Keratinocyte (primary cell): Measurements from ENCODE around the gene CCDC12. TPM values are rescaled to one million over a fixed set of nuclear protein-coding genes. Genes with fewer than 3 reads are reported as not detected.

Experiments
- DNase-seq: peaks from one replicate; pipeline ENCODE4 v3.0.0-alpha.2; 2011; ENCODE audit warnings: low read depth, missing footprints, low spot score
- FAIRE-seq: peaks from 2 replicates; lab custom pipeline; 2011; peaks lifted over from hg19 to GRCh38; lab: Jason Lieb, UNC
- H2AFZ ChIP-seq: 2 replicates; pipeline ENCODE4 v1.6.0; 2012; ENCODE audit warnings: low read length, control low read depth, inconsistent platforms; ENCODE audit not compliant: control insufficient read depth
- H3K27ac ChIP-seq: 2 replicates; pipeline ENCODE4 v1.5.1; 2011; ENCODE audit warnings: low read length; ENCODE audit not compliant: control insufficient read depth, insufficient read depth
- H3K27me3 ChIP-seq: 3 replicates; pipeline ENCODE4 v1.6.0; 2011; ENCODE audit warnings: low read length; ENCODE audit not compliant: control insufficient read depth, insufficient read depth; ENCODE audit errors: extremely low read depth
- H3K36me3 ChIP-seq, 2 experiments: 2 replicates in 1 of 2; 3 replicates in 1 of 2; pipeline ENCODE4 v1.5.1; 2011; ENCODE audit warnings: low read length in 2 of 2, mild to moderate bottlenecking in 1 of 2; ENCODE audit not compliant: control insufficient read depth in 2 of 2, insufficient read depth in 2 of 2; ENCODE audit errors: extremely low read depth in 1 of 2
- H3K4me1 ChIP-seq: 3 replicates; pipeline ENCODE4 v1.5.1; 2011; ENCODE audit warnings: low read length; ENCODE audit not compliant: control insufficient read depth, insufficient read depth; ENCODE audit errors: extremely low read depth
- H3K4me2 ChIP-seq: 3 replicates; pipeline ENCODE4 v1.6.0; 2011; ENCODE audit warnings: low read depth, low read length; ENCODE audit not compliant: control insufficient read depth, insufficient read depth; ENCODE audit errors: extremely low read depth
- H3K4me3 ChIP-seq, 3 experiments: fragments of 200-600 bp in 1 of 3; sonication (generic) in 1 of 3; 2 replicates in 2 of 3; 3 replicates in 1 of 3; pipeline ENCODE4 v1.5.1; 2011 to 2016; ENCODE audit warnings: low read length in 3 of 3, mild to moderate bottlenecking in 3 of 3, control low read depth in 2 of 3, inconsistent platforms in 1 of 3, low read depth in 1 of 3, mixed read lengths in 1 of 3, mixed run types in 1 of 3, moderate library complexity in 1 of 3; ENCODE audit not compliant: control insufficient read depth in 2 of 3, insufficient read depth in 2 of 3; ENCODE audit errors: extremely low read depth in 1 of 3
- H3K79me2 ChIP-seq: 2 replicates; pipeline ENCODE4 v1.6.0; 2012; ENCODE audit warnings: low read length; ENCODE audit not compliant: control insufficient read depth, insufficient read depth
- H3K9ac ChIP-seq: 3 replicates; pipeline ENCODE4 v1.6.0; 2011; ENCODE audit warnings: low read length; ENCODE audit not compliant: control insufficient read depth, insufficient read depth; ENCODE audit errors: extremely low read depth
- H3K9me1 ChIP-seq: 3 replicates; pipeline ENCODE4 v1.6.0; 2011; ENCODE audit warnings: low read length; ENCODE audit not compliant: control insufficient read depth, insufficient read depth; ENCODE audit errors: extremely low read depth
- H3K9me3 ChIP-seq: 2 replicates; pipeline ENCODE4 v1.5.1; 2012; ENCODE audit warnings: low read depth, low read length; ENCODE audit not compliant: control insufficient read depth
- H4K20me1 ChIP-seq: 3 replicates; pipeline ENCODE4 v1.6.0; 2011; ENCODE audit warnings: low read length; ENCODE audit not compliant: control insufficient read depth, insufficient read depth; ENCODE audit errors: extremely low read depth
- CTCF ChIP-seq, 3 experiments: IDR thresholded peaks in 1 of 3; conservative IDR thresholded peaks in 1 of 3; optimal IDR thresholded peaks in 1 of 3; 2 replicates in 2 of 3; 3 replicates in 1 of 3; pipeline versions ENCODE3 to v1.5.1; 2011; ENCODE audit warnings: low read length in 3 of 3, mild to moderate bottlenecking in 3 of 3, moderate library complexity in 2 of 3, control low read depth in 1 of 3, inconsistent platforms in 1 of 3; ENCODE audit not compliant: insufficient read depth in 2 of 3; ENCODE audit errors: extremely low read depth in 1 of 3
- EZH2 ChIP-seq: IDR thresholded peaks from one replicate; pipeline ENCODE4 v1.6.1; 2012; ENCODE audit warnings: inconsistent platforms, mild to moderate bottlenecking, low read length, moderate library complexity
- dilution Hi-C: fragments of 300-500 bp; cut with MboI; formaldehyde crosslinking; loops from one replicate; pipeline ENCODE4 v1.7.0; 2020; ENCODE audit warnings: low sequenced_read_pairs; ENCODE audit not compliant: extremely low pct_ligation_motif_present
- polyA plus RNA-seq, 5 experiments: library from polyadenylated mRNA; depleted of rRNA in 3 of 5; stranded (reverse) in 3 of 5; stranded (forward) in 1 of 5; unstranded in 1 of 5; fragments of >200 nt; gene quantifications; 1 replicate in 1 of 5; 2 replicates in 3 of 5; 3 replicates in 1 of 5; pipeline versions ENCODE4 v1.2.1 to v1.2.3, GENCODE V29; 2011 to 2012; ENCODE audit warnings: missing spikeins in 2 of 5, low read depth in 1 of 5, low replicate concordance in 1 of 5

Gene CCDC12
- polyA plus RNA-seq, 1 donor (not counting 4 experiments of a cell fraction or from before 2014, with no cell fraction given): 27.5 TPM

- no peak overlapping the region for H3K27ac ChIP-seq
- no peak overlapping the region for H3K4me2 ChIP-seq
- H3K9ac ChIP-seq: no peak overlapping the region
- no peak overlapping the region for H2AFZ ChIP-seq
- dilution Hi-C loops: no loop called here
- H4K20me1 ChIP-seq: peaks cover 3% of the 10 kb centered on the region
- peaks cover 4% of the 10 kb centered on the region for H3K4me1 ChIP-seq
- H3K9me3 ChIP-seq: no peaks in the 10 kb centered on the region
- H3K4me3 ChIP-seq: no peak overlapping the region
- peaks cover 38 to 72% of the 10 kb centered on the region in 2 experiments for H3K36me3 ChIP-seq
- TF ChIP-seq EZH2: no peak
- no peak for TF ChIP-seq CTCF (optimal IDR thresholded peaks at IDR 0.05 in 1 of 3, IDR thresholded peaks at IDR 0.05 in 1 of 3, conservative IDR thresholded peaks at IDR 0.05 in 1 of 3; ENCODE audit: extremely low read depth in 1 of 3, insufficient read depth in 2 of 3, low read length in 3 of 3)
- H3K79me2 ChIP-seq: no peaks in the 10 kb centered on the region
- FAIRE-seq (no peak), DNase-seq (no peak)
- no peaks in the 10 kb centered on the region for H3K9me1 ChIP-seq
- H3K27me3 ChIP-seq: no peaks in the 10 kb centered on the region
These were observed 25.9 kb upstream of the CCDC12 start for GRCh38 chr3:47002171-47003055.

DNA sequence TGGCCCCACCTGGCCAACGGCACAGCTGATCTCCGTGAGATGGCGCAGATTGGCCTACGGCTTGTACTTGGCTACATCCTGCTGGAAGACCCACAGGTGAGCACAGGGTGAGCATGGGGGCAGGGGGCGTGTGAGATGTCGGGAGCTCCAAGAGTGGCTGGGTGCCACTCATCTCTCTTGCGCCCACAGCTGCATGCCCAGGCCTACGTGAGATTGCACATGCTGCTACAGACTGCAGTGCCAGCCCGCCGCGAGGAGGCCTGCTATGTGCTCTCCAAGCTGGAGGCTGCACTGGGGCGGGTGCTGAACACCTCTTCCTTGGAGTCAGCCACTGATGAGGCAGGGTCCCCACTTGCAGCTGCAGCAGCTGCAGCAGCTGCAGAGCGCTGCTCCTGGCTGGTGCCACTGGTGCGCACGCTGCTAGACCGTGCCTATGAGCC lies 25.2 kb upstream of the CCDC12 start:
- Histone ChIP-seq H4K20me1 (peaks cover 3% of the 10 kb centered on the region), H3K9ac (no peak overlapping the region), H3K36me3 (peaks cover 38 to 73% of the 10 kb centered on the region in 2 experiments), H3K4me2 (no peak overlapping the region), H2AFZ (no peak overlapping the region), H3K9me3 (no peaks in the 10 kb centered on the region), H3K79me2 (no peaks in the 10 kb centered on the region), H3K4me3 (no peak overlapping the region), H3K27ac (no peak overlapping the region), H3K4me1 (peaks cover 11% of the 10 kb centered on the region), H3K27me3 (no peaks in the 10 kb centered on the region), H3K9me1 (no peaks in the 10 kb centered on the region)
- DNase-seq (no peak), FAIRE-seq (no peak)
- dilution Hi-C loops: no loop called here
- TF ChIP-seq CTCF (optimal IDR thresholded peaks at IDR 0.05 in 1 of 3, IDR thresholded peaks at IDR 0.05 in 1 of 3, conservative IDR thresholded peaks at IDR 0.05 in 1 of 3; ENCODE audit: extremely low read depth in 1 of 3, insufficient read depth in 2 of 3, low read length in 3 of 3) (no peak), EZH2 (no peak)
